ENCODE results near the gene UGCG.

DNA sequence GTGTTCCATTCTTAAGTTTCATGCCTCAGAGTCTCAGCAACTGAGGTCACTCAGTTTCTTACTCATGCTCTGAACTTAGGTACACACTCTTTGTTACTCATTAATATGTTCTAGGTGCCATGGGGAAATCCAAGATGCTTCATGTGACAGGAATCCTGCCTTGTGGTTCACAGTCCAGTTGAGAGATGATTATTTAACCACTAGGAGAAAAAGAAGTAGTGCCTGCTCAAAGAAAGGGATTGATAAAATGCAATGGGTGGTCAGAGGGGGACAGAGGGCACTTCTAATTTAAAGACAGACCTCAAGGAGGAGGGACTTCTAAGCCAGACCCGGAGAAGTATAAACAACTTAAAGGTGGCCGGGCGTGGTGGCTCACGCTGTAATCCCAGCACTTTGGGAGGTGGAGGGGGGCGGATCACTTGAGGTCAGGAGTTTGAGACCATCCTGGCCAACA, 69.0 kb downstream of the UGCG start:
- TF ChIP-seq SNAI2 (CRISPR knock-in tag; IDR thresholded peaks at IDR 0.05) (no peak), ARNTL (CRISPR knock-in tag; IDR thresholded peaks at IDR 0.05; ENCODE audit: borderline replicate concordance, low read depth) (no peak), ZFP3 (CRISPR knock-in tag; IDR thresholded peaks at IDR 0.05) (no peak)
